GM18502 (cell line): Measurements from ENCODE around the gene MOCS2.

Experiments used
- ATAC-seq: cut with Tn5 transposase; IDR thresholded peaks from one replicate; pipeline ENCODE4 v1.9.1; 2021; ENCODE audit warnings: mild to moderate bottlenecking; ENCODE audit not compliant: unreplicated experiment, poor library complexity

MOCS2 gene

DNA sequence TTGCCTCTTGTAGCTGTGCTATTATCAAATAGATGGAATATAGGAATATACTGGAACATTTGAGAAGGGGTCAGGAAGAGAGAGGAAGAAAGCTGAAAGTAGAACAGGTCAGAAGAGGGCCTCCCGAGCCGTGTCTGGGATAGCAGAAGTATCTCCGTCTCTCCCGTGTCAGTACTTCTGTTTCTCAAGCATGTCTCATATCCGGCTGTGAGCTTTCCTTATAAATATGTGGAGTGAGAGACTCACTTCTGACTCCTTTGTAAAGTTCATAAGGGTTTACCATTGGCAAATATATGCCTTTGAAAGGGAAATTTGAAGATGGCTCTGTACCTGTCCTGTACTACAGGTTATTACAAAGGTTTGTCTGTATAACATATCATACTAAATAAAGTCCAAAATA, 50.3 kb downstream of the MOCS2 start:
- no peak for ATAC-seq

DNA sequence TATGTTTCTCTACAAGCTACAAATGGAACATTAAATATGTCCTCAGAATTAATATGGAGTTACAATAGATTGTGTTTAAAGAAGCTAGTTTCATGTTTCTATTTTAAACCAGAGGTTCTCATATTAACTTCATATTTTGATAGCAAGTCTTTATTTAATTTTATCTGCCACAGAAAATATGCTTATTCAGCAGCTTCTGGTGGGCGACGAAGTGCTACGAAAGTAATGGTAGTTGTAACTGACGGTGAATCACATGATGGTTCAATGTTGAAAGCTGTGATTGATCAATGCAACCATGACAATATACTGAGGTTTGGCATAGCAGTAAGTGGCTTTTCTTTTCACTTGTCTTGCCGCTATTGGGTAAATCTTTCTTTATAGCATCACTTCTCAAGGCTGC, 54.2 kb downstream of the MOCS2 start:
- ATAC-seq: no peak

DNA sequence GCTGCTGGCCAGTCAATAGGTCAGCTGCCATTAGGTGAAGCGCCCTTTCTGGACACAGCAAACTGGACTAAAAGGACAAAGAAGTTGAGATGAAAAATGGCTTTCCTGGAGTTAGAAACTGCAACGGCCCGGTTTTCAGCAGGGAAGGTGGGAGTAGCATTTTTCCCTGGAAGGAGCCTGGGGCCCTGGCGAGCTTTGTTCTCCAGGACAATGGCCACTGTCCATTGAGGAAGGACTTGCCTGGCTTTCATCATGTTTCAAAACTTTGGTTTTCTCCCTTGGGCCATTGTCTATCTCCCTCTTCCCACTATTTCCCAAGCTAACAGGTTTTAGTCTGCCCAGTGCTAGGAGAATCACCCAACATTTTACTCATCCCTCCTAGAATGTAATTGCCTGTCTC, 56.2 kb downstream of the MOCS2 start:
- no peak for ATAC-seq

DNA sequence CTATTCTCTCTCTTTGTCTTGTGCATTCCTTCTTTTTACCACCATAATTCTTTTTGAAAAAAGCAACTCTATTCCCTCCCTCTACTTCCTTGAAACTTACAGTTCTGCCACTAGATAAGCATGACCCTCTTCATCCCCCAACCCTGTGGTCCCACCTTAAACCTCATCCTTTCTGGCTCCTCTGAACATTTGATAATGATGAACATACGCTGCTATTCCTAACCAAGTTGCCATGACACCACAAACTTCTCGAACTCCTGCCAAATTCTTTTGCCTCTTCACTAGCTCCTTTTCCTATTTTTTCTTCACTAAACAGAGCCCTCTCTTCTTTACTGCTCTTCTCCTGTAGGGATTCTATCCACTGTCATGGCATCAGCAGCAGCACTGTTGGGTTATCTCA, 57.1 kb downstream of the MOCS2 start:
- no peak for ATAC-seq

DNA sequence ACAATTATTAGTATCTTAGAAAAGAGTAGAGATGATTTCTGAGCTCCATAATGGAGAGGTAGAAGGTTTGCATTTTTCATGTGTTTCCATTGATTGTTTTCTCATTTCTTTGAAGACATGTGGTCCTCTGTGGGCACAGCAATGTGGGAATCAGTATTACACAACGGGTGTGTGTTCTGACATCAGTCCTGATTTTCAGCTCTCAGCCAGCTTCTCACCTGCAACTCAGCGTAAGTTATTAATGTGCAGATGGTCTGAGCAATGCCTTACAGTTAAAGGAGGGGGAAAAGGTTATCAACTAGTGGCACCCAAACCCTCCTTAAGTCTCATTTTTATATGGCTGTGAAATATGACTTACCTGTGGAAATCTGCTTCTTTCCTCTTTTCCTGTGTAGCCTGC, 61.3 kb downstream of the MOCS2 start:
- ATAC-seq: no peak
